Astrocyte of the spinal cord (primary cell): ENCODE data around the gene F8.
"Not testable (repeated sequence)": the region's sequence is repeated elsewhere in the genome, so short reads cannot be mapped to it uniquely, and the experiment has no call there.

Experiments used
- DNase-seq: peaks from one replicate; pipeline ENCODE4 v3.0.0; 2011; ENCODE audit warnings: low read depth, low spot score
- H3K4me3 ChIP-seq: 2 replicates; pipeline ENCODE4 v1.5.1; 2011; ENCODE audit warnings: low read depth, mild to moderate bottlenecking, low read length, moderate library complexity
- CTCF ChIP-seq: IDR thresholded peaks from 2 replicates; pipeline ENCODE4 v1.5.1; 2012; ENCODE audit warnings: low read depth, mild to moderate bottlenecking, low read length, inconsistent platforms
- in situ Hi-C: cut with HindIII; loops from 2 replicates; pipeline ENCODE4 v1.10.0; 2017; ENCODE audit warnings: low sequenced_read_pairs

F8 gene

GRCh38 chrX:155026420-155026726 lies 3.9 kb upstream of the F8 start:
- no peak for TF ChIP-seq CTCF
- H3K4me3 ChIP-seq = peak overlapping the region; percentile 75
- in situ Hi-C loops = no loop called here
- DNase-seq = no peak

GRCh38 chrX:155023907-155024833 lies 1.6 kb upstream of the F8 start:
- in situ Hi-C loops = no loop called here
- no peak overlapping the region for H3K4me3 ChIP-seq
- TF ChIP-seq CTCF = no peak
- DNase-seq = no peak

DNA sequence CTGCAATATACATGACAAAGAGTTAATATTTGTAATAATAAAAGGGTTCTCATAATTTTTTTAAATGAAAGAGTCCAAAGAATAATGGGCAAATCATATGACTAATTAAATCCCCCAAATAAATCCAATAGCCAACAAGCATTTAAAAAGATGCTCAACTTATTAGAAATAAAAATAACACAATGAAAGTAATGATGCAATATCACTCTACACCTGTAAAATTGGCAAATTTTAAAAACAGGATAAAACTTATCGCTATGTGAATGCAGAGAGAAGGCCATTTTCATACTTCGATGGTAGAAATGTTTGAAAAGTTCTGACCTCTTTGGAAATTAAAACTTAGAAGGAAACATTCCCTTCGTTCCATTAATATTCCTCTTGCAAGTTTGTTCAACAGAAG lies 1.9 kb downstream of the F8 start:
- in situ Hi-C loops = no loop called here
- no peak overlapping the region for H3K4me3 ChIP-seq
- TF ChIP-seq CTCF = no peak

GRCh38 chrX:155009994-155010472 lies 12.5 kb downstream of the F8 start:
- TF ChIP-seq CTCF = no peak
- in situ Hi-C loops = no loop called here
- DNase-seq = no peak
- no peak overlapping the region for H3K4me3 ChIP-seq

More for the DNA sequence above, 1.9 kb downstream of the F8 start:
- DNase-seq = no peak

- DNase-seq, in situ Hi-C loops, H3K4me3 ChIP-seq: not testable (repeated sequence)
Measured at GRCh38 chrX:155008578-155008977, 13.9 kb downstream of the F8 start.

- H3K4me3 ChIP-seq, DNase-seq, in situ Hi-C loops: not testable (repeated sequence)
Measured at GRCh38 chrX:155006913-155007671, 15.4 kb downstream of the F8 start.

DNA sequence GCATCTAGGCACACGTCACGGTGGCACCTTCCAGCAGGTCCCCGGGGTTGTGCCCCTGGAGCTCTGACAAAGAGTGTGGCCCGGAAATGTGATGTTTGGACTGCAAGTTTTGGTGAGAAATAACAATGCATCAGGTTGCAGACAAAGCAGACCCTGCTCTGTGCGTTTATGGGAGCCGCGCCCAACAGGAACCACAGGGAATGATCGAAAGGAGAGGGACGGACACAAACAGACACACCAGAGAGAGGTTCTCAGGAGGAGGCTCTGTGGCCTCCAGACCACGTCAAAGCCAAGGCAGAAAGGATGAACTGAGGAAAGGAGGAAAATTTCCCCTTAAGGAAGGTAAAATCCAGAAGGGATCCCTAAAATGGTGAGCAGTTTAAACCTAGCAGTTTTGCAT lies 16.1 kb downstream of the F8 start:
- DNase-seq, H3K4me3 ChIP-seq, in situ Hi-C loops: not testable (repeated sequence)

DNA sequence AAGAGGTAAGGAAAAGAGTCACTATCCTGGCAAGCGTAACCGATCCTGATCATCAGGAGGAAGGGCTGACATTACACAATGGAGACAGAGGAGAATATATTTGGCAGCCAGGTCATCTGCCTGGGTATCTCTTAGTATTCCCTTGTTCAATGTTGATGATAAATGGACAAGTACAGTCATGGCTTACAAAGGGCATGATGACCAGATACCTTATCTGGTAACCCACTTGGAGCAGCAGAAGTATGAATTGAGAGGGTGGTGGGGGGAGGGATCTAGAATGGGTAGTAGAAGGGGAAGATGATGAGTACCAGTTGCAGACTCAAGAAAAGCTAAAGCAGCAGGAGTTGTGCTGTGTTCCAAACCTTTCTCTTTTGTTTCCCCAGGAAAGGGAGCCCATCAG lies 17.3 kb downstream of the F8 start:
- DNase-seq = no peak
- no peak overlapping the region for H3K4me3 ChIP-seq
- in situ Hi-C loops = no loop called here
- TF ChIP-seq CTCF = no peak
